ENCODE results near the gene AHCTF1. TPM values are rescaled to one million over a fixed set of nuclear protein-coding genes. Genes with fewer than 3 reads are reported as not detected.

The AHCTF1 gene
- total and polyA plus RNA-seq, 2 experiments from 2014 or later = 21.7 to 49.8 TPM

- no peak overlapping the region for H3K4me3 Mint-ChIP-seq
- H3K36me3 Mint-ChIP-seq (ENCODE audit: low read depth) = peaks cover 23% of the 10 kb centered on the region
- Histone ChIP-seq H4K20me1 (replicated peaks; ENCODE audit: insufficient read depth) (no peaks in the 10 kb centered on the region), H3K27me3 (ENCODE audit: insufficient read depth) (no peaks in the 10 kb centered on the region), H3K4me1 (ENCODE audit: insufficient read depth) (peaks cover 20% of the 10 kb centered on the region), H3K27ac (ENCODE audit: low read depth) (peak overlapping the region; percentile 76; the same call in 1 of the 2 replicates), H3K4me3 (no peak overlapping the region), H2AFZ (no peak overlapping the region), H3F3A (replicated peaks; ENCODE audit: low read depth) (no peaks in the 10 kb centered on the region), H3K79me2 (replicated peaks; ENCODE audit: insufficient read depth) (no peaks in the 10 kb centered on the region), H3K9me2 (ENCODE audit: insufficient read depth) (no peaks in the 10 kb centered on the region), H3K4me2 (no peak overlapping the region), H3K36me3 (ENCODE audit: insufficient read depth) (no peaks in the 10 kb centered on the region)
- ATAC-seq (no peak), DNase-seq (ENCODE audit: low spot score) (no peak)
- H3K4me1 Mint-ChIP-seq = peaks cover 13% of the 10 kb centered on the region; the same call in 2 of the 3 replicates
- TF ChIP-seq, protein P1, sequence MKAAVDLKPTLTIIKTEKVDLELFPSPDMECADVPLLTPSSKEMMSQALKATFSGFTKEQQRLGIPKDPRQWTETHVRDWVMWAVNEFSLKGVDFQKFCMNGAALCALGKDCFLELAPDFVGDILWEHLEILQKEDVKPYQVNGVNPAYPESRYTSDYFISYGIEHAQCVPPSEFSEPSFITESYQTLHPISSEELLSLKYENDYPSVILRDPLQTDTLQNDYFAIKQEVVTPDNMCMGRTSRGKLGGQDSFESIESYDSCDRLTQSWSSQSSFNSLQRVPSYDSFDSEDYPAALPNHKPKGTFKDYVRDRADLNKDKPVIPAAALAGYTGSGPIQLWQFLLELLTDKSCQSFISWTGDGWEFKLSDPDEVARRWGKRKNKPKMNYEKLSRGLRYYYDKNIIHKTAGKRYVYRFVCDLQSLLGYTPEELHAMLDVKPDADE (IDR thresholded peaks at IDR 0.05) = no peak
- no peak for TF ChIP-seq POLR2AphosphoS5 (IDR thresholded peaks at IDR 0.05; ENCODE audit: low read depth)
- no peak for TF ChIP-seq JUNB (IDR thresholded peaks at IDR 0.05; ENCODE audit: unreplicated experiment)
- TF ChIP-seq CREB1 (CRISPR knock-in tag; IDR thresholded peaks at IDR 0.05; ENCODE audit: low read depth) = no peak
- no peak for TF ChIP-seq ZNF114 (CRISPR knock-in tag; IDR thresholded peaks at IDR 0.05)
- TF ChIP-seq, protein P2, sequence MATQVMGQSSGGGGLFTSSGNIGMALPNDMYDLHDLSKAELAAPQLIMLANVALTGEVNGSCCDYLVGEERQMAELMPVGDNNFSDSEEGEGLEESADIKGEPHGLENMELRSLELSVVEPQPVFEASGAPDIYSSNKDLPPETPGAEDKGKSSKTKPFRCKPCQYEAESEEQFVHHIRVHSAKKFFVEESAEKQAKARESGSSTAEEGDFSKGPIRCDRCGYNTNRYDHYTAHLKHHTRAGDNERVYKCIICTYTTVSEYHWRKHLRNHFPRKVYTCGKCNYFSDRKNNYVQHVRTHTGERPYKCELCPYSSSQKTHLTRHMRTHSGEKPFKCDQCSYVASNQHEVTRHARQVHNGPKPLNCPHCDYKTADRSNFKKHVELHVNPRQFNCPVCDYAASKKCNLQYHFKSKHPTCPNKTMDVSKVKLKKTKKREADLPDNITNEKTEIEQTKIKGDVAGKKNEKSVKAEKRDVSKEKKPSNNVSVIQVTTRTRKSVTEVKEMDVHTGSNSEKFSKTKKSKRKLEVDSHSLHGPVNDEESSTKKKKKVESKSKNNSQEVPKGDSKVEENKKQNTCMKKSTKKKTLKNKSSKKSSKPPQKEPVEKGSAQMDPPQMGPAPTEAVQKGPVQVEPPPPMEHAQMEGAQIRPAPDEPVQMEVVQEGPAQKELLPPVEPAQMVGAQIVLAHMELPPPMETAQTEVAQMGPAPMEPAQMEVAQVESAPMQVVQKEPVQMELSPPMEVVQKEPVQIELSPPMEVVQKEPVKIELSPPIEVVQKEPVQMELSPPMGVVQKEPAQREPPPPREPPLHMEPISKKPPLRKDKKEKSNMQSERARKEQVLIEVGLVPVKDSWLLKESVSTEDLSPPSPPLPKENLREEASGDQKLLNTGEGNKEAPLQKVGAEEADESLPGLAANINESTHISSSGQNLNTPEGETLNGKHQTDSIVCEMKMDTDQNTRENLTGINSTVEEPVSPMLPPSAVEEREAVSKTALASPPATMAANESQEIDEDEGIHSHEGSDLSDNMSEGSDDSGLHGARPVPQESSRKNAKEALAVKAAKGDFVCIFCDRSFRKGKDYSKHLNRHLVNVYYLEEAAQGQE (IDR thresholded peaks at IDR 0.05; ENCODE audit: unreplicated experiment) = no peak
- TF ChIP-seq NANOG (IDR thresholded peaks at IDR 0.05; ENCODE audit: borderline replicate concordance) = no peak
- TF ChIP-seq EZH2 (IDR thresholded peaks at IDR 0.05; ENCODE audit: low read depth, unreplicated experiment) = no peak
- no peak for TF ChIP-seq CTCF (conservative IDR thresholded peaks at IDR 0.05; ENCODE audit: low read depth in 2 of 2)
- no peak for TF ChIP-seq EZH2phosphoT487 (IDR thresholded peaks at IDR 0.05; ENCODE audit: unreplicated experiment)
- TF ChIP-seq ZNF331 (CRISPR knock-in tag; IDR thresholded peaks at IDR 0.05; ENCODE audit: low read depth) = no peak
- TF ChIP-seq ZNF462 (CRISPR knock-in tag; IDR thresholded peaks at IDR 0.05) = no peak
- no peak for TF ChIP-seq STAT1 (IDR thresholded peaks at IDR 0.05; ENCODE audit: unreplicated experiment)
- H3K27ac Mint-ChIP-seq = 0 out of 2 replicates have a peak overlapping the region, but pooled peaks have one; percentile 65
- H3K27me3 Mint-ChIP-seq (ENCODE audit: insufficient read depth, low read depth, poor library complexity) = peaks cover 2% of the 10 kb centered on the region
- H3K9me3 Mint-ChIP-seq = no peaks in the 10 kb centered on the region
Measured at GRCh38 chr1:246946366-246946765, 14.6 kb upstream of the AHCTF1 start.

Measured in GM23338 (cell line).